Fibroblast of villous mesenchyme (primary cell): ENCODE data around the gene CNTNAP1. TPM values are rescaled to one million over a fixed set of nuclear protein-coding genes. Genes with fewer than 3 reads are reported as not detected.
A peak's percentile ranks its signal among the peaks of the same experiment; 100 is the strongest.

ENCODE experiments used
- DNase-seq: peaks from one replicate; pipeline ENCODE4 v3.0.0-alpha.2; 2010; ENCODE audit warnings: low read depth
- H3K4me3 ChIP-seq: 2 replicates; pipeline ENCODE4 v1.5.1; 2011; ENCODE audit warnings: low read depth, mild to moderate bottlenecking, low read length
- total RNA-seq: library from RNA; depleted of rRNA; stranded (reverse); fragments of >200 nt; gene quantifications from 2 replicates; pipeline ENCODE4 v1.2.3, GENCODE V29; 2012
- TF ChIP-seq, protein P1 (sequence below): IDR thresholded peaks from 2 replicates; pipeline ENCODE4 v1.5.1; 2012; ENCODE audit warnings: low read depth, mild to moderate bottlenecking, low read length; ENCODE audit not compliant: insufficient read depth

Gene CNTNAP1
- 45.4 and 60.5 TPM in 2 replicates for total RNA-seq

- TF ChIP-seq, protein P1, sequence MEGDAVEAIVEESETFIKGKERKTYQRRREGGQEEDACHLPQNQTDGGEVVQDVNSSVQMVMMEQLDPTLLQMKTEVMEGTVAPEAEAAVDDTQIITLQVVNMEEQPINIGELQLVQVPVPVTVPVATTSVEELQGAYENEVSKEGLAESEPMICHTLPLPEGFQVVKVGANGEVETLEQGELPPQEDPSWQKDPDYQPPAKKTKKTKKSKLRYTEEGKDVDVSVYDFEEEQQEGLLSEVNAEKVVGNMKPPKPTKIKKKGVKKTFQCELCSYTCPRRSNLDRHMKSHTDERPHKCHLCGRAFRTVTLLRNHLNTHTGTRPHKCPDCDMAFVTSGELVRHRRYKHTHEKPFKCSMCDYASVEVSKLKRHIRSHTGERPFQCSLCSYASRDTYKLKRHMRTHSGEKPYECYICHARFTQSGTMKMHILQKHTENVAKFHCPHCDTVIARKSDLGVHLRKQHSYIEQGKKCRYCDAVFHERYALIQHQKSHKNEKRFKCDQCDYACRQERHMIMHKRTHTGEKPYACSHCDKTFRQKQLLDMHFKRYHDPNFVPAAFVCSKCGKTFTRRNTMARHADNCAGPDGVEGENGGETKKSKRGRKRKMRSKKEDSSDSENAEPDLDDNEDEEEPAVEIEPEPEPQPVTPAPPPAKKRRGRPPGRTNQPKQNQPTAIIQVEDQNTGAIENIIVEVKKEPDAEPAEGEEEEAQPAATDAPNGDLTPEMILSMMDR: no peak
- H3K4me3 ChIP-seq: peak within 1 kb of the TSS; percentile 61
- peak; percentile 80 for DNase-seq
These were observed at the start of gene CNTNAP1 for GRCh38 chr17:42681976-42682721. TSS of gene CNTNAP1 (plus strand) at chr17:42682531. CDS start at chr17:42682830, 299 bp downstream.

DNA sequence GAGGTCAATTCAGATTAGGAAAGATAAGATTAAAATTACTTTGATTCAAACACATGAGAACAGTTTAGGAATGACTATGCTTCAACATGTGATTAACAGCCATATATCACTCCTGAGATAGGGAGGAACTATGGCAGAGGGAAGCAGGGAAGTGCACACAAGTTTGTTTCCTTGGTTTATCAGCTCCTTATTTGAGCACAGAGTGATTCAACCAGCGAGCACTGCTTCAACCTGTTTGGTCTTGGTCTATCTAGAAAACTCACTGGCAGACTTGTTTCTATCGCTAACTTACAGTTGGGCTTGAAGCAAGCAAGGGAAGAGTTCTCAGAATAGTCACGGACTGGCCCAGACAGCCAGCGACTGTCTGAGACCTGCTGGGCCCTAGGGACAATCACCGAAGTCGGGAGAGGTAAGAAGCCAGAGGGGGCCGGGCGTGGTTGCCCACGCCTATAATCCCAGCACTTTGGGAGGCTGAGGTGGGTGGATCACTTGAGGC, 49.3 kb upstream of the CNTNAP1 start:
- DNase-seq: no peak
- TF ChIP-seq, protein P1: no peak
- H3K4me3 ChIP-seq: no peak overlapping the region

GRCh38 chr17:42639525-42640113, 42.7 kb upstream of the CNTNAP1 start:
- no peak overlapping the region for H3K4me3 ChIP-seq
- DNase-seq: no peak
- TF ChIP-seq, protein P1: no peak

DNA sequence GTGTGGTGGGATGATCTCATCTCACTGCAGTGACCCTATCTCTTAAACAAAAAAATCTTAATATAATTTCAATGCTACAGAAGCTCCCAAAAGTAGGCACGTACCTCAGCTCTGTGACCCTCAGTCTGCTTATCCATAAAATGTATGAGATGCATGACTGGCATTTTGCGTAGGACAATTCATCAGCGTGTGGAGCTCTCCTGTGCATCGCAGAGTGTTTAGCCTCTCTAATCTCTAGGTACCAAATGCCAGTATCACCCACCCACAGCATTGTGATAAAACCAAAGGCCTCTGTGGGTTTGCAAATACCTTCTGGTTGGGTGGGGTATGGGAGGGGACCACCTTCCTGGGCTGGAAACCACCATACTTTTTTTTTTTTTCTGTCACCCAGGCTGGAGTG, 42.2 kb upstream of the CNTNAP1 start:
- TF ChIP-seq, protein P1: no peak
- no peak overlapping the region for H3K4me3 ChIP-seq
- DNase-seq: no peak

DNA sequence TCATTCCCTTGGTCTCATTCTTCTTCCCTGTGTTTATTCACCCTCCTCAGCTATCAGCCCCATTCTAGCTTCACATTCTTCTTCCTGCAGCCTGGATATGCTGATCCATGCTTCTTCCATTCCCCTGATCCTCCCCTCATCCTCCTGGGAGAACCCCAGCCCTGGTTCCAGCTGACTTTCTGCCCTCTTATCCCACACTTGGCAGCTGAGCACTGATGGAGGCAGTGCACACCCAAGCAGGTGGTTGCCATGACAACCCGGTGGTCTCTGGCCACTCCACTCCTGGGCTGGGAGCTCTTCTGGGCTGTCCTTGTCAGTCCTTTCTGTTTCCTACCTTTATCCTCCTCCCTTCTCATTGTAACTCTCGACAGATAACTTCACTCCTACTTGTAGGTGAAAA, 40.0 kb upstream of the CNTNAP1 start:
- H3K4me3 ChIP-seq: no peak overlapping the region
- TF ChIP-seq, protein P1: no peak
- no peak for DNase-seq

DNA sequence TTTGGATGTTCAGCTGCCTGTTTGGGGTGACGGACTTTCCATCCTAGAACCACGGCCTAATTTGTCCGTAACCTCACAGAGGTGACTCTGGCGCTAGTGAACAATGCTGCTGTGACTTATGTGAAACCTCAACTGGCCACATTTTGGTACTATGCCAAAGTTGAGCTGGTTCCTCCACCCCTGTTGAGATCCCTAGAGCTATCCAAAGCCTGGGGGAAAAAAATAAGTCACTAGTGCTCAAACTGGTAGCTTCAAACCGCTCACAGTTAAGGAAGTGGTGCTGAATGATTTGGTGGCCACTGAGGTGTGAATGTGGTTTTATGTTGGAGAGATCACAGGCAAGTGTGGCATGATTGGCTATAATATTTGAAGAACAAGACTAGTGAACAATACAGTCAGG, 34.6 kb upstream of the CNTNAP1 start:
- TF ChIP-seq, protein P1: no peak
- no peak for DNase-seq
- H3K4me3 ChIP-seq: no peak overlapping the region
